ENCODE measurements around the gene SEMA3F.

The SEMA3F gene

DNA sequence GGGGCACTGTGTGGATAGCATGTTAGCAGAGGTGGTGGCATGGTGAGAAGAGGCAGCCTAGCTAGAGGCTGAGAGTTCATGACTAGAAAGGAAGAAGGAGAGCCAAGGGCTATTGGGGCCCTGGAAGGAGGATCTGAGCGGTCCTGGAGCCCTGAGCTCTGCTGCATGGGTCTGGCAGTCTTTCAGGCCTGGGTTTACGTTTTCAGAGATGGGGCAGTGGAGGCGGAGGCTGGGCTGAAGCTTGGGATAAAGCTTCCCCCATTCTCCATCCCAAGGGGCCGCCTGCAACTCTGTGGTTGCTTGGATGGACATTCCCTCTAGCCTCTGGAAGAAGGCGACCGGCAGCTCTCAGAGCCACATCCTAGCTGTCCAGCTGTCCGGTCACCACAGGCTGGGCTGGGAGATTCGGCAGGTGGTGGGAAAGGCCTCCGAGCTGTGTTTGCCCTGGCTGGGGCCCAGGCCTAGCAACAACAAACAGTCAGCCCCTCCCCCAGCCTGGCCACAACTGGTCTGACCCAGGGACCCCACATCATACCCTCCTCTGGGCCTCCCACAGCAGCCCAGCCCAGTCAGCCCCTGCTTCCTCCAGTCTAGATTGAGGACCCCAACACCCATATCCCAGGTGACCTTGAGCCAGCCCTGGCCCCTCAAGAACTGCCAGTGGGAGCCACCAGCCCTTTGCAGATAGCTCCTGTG, 48.1 kb downstream of the SEMA3F start:
- TF ChIP-seq, protein P1, sequence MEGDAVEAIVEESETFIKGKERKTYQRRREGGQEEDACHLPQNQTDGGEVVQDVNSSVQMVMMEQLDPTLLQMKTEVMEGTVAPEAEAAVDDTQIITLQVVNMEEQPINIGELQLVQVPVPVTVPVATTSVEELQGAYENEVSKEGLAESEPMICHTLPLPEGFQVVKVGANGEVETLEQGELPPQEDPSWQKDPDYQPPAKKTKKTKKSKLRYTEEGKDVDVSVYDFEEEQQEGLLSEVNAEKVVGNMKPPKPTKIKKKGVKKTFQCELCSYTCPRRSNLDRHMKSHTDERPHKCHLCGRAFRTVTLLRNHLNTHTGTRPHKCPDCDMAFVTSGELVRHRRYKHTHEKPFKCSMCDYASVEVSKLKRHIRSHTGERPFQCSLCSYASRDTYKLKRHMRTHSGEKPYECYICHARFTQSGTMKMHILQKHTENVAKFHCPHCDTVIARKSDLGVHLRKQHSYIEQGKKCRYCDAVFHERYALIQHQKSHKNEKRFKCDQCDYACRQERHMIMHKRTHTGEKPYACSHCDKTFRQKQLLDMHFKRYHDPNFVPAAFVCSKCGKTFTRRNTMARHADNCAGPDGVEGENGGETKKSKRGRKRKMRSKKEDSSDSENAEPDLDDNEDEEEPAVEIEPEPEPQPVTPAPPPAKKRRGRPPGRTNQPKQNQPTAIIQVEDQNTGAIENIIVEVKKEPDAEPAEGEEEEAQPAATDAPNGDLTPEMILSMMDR (conservative IDR thresholded peaks at IDR 0.05; ENCODE audit: low read length) = no peak
- H3K4me3 ChIP-seq (ENCODE audit: low read length) = no peak overlapping the region
- DNase-seq (ENCODE audit: low read depth) = no peak

DNA sequence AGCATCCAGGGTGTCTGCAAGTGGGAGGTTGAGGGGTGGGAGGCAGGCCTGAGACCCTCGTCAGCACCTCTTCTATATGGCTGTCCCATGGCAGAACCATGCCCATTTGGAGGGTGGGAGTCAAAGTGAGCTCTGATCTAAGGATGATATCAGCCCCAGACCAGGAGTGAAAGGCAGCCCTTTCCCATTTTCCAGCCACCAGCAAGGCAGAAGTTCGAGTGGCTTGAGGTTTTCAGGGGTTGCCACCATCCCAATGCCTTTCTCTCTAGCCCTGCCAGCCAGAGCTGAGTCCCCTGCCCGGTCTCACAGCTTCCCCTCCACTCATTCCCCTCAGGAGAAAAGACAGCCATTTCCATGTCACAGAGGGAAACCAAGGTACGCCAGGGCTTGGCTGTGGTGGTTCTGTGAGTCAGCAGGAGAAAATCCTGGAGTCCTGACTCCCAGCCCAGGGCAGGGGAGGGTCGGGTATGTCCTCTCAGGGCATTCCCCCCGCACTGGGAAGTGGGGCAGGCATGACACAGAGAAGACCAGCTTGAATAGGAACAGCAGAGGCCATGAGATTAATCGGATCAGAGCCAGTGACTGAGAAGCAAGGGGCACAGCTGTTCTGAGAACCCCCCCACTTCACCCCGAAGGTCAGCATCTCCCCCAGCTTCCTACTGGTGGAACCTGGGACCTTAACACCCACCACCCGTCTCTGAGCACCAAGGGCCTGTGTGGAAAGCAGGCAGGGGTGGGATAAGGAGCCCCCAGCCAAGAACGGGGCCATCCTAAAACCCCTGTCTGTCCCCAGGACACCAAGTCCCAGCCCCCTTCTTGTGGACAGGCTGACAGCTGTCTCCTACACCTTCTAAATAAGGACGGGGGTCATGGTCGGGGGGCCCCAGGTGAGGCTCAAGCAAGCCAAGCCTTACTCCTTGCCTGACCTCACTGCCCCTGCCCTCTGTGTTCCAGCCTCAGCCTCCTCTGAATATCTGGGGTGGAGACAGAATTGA, 49.0 kb downstream of the SEMA3F start:
- TF ChIP-seq, protein P1 (conservative IDR thresholded peaks at IDR 0.05; ENCODE audit: low read length) = no peak
- no peak for DNase-seq (ENCODE audit: low read depth)
- no peak overlapping the region for H3K4me3 ChIP-seq (ENCODE audit: low read length)

DNA sequence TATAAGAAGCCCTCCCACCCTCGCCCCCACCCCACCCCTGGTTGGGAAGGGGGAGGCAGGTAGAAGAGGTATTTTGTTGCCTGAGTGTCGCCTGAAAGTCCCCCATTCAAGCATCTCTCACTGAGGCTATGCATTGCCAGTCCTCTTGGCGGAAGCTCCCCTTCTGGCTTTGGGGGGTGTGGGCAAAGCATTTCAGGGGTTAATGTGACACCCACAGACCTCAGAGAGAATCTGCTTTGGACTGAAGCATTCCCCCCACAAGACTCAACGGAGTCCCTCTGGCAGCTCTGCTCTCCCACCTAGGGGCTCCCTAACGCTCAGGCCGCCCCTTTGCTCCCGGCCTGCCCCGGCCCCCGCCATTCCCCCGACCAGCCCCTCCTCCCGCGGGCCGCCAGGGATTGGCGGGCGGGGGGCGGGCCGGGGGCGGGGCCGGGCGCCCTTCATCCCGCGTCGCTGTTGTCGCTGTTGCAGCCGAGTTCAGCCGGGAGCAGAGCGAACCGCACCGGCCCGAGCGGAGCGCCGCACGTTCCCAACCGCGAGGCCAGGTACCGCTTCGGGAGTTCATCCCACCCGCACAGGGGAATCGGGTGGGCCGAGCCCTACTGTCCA, 49.8 kb downstream of the SEMA3F start, which contains the start of gene SLC38A3:
SLC38A3 (plus strand) TSS at position 468 of the 609 bp plus-strand sequence. CDS start 8,929 bp downstream, outside the sequence.
- DNase-seq (ENCODE audit: low read depth) = no peak
- H3K4me3 ChIP-seq (ENCODE audit: low read length) = no peak within 1 kb of the TSS
- TF ChIP-seq, protein P1 (conservative IDR thresholded peaks at IDR 0.05; ENCODE audit: low read length) = no peak

GRCh38 chr3:50205413-50206276, 50.5 kb downstream of the SEMA3F start:
- DNase-seq (ENCODE audit: low read depth) = no peak
- TF ChIP-seq, protein P1 (conservative IDR thresholded peaks at IDR 0.05; ENCODE audit: low read length) = no peak
- H3K4me3 ChIP-seq (ENCODE audit: low read length) = no peak overlapping the region

DNA sequence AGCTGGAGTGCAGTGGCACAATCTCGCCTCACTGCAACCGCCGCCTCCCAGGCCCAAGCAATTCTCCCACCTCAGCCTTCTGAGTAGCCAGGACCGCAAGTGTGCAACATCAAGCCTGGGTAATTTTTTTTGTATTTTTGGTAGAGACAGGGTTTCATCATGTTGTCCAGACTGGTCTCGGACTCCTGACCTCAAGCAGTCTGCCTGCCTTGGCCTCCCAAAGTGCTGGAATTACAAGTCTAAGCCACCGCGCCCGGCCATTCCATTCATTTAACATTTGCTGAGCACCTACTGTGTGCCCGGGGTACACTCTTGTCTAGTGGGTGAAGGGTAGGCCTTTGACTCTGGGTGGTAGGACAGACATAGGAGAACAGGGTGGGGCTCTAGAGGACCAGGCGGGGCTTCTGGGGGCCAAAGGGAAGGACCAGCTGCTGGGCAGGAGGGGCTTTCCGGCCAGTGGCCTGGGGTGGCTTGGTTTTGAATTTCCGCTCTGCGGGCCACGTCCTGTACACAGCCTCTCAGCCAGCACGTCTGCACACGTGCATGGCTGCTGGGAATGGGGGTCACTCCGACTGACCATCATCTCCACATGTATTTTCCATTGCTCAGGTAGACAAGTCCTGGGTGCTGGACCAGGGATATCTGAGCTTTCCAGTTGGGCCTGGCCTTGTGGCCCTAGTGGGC, 52.4 kb downstream of the SEMA3F start:
- no peak for DNase-seq (ENCODE audit: low read depth)
- TF ChIP-seq, protein P1 (conservative IDR thresholded peaks at IDR 0.05; ENCODE audit: low read length) = no peak

More for the DNA sequence above, 52.4 kb downstream of the SEMA3F start:
- H3K4me3 ChIP-seq (ENCODE audit: low read length) = no peak overlapping the region

Data from AG10803 (cell line).